ENCODE results near the gene SENP7.
"Not testable (repeated sequence)": the region's sequence is repeated elsewhere in the genome, so short reads cannot be mapped to it uniquely, and the experiment has no call there.

The SENP7 gene, protein sequence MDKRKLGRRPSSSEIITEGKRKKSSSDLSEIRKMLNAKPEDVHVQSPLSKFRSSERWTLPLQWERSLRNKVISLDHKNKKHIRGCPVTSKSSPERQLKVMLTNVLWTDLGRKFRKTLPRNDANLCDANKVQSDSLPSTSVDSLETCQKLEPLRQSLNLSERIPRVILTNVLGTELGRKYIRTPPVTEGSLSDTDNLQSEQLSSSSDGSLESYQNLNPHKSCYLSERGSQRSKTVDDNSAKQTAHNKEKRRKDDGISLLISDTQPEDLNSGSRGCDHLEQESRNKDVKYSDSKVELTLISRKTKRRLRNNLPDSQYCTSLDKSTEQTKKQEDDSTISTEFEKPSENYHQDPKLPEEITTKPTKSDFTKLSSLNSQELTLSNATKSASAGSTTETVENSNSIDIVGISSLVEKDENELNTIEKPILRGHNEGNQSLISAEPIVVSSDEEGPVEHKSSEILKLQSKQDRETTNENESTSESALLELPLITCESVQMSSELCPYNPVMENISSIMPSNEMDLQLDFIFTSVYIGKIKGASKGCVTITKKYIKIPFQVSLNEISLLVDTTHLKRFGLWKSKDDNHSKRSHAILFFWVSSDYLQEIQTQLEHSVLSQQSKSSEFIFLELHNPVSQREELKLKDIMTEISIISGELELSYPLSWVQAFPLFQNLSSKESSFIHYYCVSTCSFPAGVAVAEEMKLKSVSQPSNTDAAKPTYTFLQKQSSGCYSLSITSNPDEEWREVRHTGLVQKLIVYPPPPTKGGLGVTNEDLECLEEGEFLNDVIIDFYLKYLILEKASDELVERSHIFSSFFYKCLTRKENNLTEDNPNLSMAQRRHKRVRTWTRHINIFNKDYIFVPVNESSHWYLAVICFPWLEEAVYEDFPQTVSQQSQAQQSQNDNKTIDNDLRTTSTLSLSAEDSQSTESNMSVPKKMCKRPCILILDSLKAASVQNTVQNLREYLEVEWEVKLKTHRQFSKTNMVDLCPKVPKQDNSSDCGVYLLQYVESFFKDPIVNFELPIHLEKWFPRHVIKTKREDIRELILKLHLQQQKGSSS

DNA sequence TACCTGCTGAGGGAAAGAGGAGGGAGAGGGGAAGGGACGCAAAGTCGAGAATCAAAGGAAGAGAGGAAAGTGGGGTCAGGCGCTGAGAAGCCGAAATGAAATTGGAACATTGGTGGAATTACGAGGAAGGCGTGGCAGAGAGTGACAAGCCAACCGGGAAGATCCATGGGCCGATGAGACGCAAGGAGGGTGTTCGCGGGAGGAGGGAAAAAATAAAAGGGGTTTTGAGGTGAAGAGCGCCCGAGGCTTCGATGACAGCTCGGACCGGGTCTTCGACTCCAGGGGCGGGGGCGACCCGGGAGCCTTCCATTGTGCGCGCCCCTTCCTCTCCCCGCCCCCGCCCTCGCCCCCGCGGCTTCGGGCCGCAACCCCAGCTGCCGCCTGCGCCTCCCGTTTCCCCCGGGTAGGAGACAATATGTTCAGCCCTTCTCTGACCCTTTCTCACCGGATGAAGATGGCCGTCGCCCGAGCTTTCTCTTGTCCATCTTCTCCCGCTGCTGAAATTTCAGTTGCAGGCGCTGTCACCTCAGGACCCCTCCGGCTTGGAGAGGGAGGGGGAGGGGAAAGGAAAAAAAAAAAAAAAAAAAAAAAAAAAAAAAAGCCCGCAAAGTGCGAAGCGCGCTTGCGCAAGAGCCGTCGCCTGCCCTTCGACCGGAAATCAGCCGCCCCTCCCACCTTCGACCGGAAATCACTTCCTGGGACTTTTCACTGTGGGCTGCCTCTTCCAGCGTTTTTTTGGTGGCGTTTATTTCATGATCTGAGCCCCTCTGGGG, at the start of gene SENP7:
Gene SENP7, minus strand, starts transcription at position 567 of the 773 bp plus-strand sequence. Its CDS starts 82 bp downstream, at position 485.
- in situ Hi-C loops (cut with MboI; ENCODE audit: low sequenced_read_pairs): no loop called here

DNA sequence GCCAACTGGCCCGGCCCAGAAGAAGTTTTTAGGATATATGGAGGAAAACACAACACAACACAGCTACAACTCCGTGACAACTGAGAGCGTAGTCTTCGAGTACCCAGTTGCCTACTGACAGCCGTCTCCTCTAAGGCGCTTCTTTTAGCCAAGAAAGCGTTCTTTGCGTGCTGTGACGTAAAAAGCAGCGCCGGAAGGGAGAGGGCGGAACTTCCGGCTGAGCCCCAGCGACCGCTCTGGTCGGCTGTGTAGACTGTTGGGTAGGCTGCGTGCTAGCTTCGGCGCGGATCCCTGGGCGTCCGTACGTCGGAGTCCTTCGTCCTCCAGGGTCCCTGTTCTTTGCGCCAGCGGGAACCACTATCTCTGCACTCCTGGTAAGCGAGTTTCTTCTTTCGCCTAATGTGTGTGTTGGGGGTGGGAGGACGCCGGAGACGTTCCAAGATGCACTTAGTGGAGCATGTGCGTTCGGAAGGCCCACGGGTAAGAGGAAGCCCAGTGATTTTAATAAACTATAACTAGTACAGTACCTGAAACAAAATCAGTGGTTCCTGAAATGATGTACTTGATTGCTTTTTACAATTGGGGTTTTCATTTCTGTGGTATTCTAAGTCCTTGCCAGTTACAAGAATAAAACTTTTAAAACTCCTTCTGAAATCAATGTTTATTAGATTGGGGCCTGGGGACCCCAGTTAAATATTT, 48.8 kb upstream of the SENP7 start, which contains the start of gene TRMT10C:
Gene TRMT10C, plus strand, starts transcription at position 239 of the 699 bp plus-strand sequence. CDS start 2,914 bp downstream, outside the sequence.
- in situ Hi-C loops (cut with MboI; ENCODE audit: low sequenced_read_pairs): no loop called here

DNA sequence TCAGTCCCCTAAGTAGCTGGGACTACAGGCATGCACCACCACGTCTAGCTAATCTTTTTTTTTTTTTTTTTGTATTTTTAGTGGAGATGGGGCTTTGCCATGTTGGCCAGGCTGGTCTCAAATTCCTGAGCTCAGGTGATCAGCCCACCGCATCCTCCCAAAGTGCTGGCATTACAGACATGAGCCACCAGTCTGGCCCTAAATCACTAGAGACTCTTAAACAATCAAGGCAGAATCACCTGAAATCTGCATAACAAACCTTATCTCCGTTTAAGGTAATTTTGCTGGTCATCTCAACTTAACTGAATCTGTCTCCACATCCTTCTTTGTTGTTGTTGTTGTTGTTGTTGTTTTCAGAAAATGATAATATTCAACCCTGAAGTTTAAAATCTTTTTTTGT, 43.1 kb upstream of the SENP7 start:
- in situ Hi-C loops (cut with MboI; ENCODE audit: low sequenced_read_pairs): no loop called here

DNA sequence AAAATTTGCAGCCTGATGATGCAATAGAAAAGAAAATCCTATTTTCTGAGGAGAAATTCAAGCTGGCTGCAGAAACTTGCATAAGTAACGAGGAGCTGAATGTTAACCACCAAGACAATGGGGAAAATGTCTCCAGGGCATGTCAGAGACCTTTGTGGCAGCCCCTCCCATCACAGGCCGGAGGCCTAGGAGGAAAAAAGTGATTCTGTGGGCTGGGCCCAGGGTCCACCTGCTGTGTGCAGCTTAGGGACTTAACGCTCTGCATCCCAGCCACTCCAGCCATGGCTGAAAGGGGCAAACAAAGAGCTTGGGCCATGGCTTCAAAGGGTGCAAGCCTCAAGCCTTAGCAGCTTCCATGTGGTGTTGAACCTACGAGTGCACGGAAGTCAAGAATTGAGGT, 40.4 kb upstream of the SENP7 start:
- in situ Hi-C loops (cut with MboI; ENCODE audit: low sequenced_read_pairs): not testable (repeated sequence)

DNA sequence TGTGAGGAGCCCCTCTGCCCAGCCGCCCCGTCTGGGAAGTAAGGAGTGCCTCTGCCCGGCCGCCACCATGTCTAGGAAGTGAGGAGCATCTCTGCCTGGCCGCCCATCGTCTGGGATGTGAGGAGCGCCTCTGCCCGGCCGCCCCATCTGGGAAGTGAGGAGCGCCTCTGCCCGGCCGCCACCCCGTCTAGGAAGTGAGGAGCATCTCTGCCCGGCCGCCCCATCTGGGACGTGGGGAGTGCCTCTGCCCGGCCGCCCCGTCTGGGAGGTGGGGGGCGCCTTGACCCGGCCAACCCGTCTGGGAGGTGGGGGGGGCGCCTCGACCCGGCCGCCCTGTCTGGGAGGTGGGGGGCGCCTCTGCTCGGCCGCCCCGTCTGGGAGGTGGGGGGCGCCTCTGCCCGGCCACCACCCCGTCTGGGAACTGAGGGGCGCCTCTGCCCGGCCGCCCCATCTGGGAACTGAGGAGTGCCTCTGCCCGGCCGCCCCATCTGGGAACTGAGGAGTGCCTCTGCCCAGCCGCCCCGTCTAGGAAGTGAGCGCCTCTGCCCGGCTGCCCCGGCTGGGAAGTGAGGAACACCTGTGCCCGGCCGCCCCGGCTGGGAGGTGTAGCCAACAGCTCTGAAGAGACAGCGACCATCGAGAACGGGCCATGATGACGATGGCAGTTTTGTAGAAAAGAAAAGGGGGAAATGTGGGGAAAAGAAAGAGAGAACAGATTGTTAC, 38.5 kb upstream of the SENP7 start:
- in situ Hi-C loops (cut with MboI; ENCODE audit: low sequenced_read_pairs): not testable (repeated sequence)

DNA sequence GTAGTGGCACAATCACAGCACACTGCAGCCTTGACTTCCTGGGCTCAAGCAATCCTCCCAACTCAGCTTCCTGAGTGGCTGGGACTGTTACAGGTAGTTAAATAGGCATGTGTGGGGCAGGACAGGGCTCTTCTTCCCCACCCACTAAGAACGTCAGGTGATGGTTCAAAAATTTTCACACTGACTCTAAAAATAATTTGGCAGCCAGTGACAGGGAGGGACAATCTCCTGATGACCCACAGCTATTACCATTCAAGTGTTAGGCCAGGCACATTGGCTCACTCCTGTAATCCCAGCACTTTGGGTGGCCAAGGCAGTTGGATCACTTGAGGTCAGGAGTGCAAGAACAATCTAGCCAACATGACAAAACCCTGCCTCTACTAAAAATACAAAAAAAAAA, 36.5 kb upstream of the SENP7 start:
- in situ Hi-C loops (cut with MboI; ENCODE audit: low sequenced_read_pairs): no loop called here

DNA sequence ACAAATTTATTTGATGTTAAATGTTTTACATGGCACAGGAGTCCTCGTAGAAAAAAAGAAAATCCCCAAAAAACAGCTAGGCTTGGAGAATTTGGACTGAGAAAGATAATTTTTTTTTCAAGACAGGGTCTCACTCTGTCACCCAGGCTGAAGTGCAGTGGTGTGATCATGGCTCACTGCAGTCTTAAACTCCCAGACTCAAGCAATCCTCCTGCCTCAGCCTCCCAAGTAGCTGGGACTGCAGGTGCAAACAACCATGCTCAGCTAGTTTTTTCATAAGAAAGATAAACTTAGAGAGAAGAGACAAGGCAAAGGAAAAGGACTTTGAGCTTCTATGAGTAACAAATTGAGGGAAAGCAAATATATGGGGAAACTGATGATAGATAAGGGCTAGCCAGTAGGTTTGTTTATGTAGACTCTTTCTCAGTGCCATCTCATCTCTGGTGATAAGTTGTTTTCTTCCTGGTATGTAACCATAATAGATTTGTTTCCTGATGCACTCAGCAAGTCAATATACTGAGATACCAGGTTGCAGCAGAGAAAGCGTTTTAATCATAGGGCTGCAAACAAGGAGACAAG, 35.6 kb upstream of the SENP7 start:
- in situ Hi-C loops (cut with MboI; ENCODE audit: low sequenced_read_pairs): no loop called here

DNA sequence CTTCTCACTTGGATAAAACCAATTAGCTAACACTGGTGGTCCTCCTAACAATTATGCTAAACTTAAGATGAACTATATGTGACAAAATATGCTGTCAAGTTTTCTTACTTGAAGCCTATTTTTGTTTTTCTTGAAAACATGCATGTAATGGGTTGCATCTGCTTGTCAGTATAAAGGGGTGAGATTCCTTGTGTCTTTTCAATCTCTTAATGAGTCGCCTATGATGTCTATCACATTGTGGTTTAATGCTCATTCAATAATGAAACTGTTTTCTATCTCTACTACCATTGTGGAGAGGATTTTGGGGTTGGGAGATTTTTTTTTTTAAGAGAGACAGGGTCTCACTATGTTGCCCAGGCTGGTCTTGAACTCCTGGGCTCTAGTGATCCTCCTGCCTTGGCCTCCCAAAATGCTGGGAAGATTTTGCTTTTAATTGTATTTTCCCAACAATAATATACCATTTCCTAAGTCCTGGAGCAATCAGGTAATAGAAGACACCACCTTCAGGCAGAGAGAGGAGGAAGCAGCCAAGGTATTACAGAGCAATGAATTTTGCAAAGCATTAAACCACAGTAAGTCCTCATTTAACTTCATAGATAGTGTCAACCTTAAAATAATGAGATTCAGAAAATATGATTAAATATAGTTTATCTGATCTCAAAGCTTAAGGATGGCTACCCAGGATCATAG, 31.3 kb upstream of the SENP7 start:
- in situ Hi-C loops (cut with MboI; ENCODE audit: low sequenced_read_pairs): no loop called here

DNA sequence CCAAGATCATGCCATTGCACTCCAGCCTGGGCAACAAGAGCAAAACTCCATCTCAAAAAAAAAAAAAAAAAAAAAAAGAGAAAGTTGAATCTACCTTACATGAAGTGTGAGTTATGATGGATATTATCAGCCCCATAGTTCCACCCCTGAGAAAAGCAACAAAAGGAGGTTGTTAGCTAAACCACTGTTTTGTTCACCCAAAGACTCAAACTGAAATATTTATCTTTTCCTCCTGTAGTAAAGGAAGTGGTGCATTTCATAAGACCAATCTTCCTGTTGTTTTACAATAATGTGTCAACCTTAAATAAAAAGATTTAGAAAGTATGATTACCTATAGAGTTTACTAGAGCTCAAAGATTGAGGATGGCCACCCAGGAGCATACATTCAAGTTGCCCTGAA, 29.9 kb upstream of the SENP7 start:
- in situ Hi-C loops (cut with MboI; ENCODE audit: low sequenced_read_pairs): no loop called here

DNA sequence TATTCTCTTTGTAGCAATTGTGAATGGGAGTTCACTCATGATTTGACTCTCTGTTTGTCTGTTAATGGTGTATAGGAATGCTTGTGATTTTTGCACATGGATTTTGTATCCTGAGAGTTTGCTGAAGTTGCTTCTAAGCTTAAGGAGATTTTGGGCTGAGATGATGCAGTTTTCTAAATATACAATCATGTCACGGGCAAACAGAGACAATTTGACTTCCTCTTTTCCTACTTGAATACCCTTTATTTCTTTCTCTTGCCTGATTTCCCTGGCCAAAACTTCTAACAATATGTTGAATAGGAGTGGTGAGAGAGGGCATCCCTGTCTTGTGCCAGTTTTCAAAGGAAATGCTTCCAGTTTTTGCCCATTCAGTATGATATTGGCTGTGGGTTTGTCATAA, 23.9 kb upstream of the SENP7 start:
- in situ Hi-C loops (cut with MboI; ENCODE audit: low sequenced_read_pairs): not testable (repeated sequence)

DNA sequence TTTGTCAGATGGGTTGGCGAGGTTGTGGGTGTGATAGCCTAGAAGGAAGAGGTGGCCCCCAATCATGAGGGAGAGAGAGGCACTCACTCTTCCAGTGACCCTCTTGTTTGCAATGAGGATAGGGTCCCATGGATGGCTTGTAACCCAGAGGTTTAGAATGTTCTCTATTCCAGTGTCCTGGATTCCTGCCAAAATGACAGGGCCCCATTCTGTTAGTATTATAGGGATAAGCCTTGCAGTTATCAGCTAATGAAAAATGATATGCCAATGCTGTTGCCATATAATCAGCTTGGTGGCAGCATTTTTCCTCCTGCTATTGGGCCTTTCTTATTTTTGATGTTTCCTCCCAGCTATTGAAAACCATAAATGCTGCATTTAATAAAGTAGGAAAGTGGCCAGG, 23.3 kb upstream of the SENP7 start:
- in situ Hi-C loops (cut with MboI; ENCODE audit: low sequenced_read_pairs): no loop called here

DNA sequence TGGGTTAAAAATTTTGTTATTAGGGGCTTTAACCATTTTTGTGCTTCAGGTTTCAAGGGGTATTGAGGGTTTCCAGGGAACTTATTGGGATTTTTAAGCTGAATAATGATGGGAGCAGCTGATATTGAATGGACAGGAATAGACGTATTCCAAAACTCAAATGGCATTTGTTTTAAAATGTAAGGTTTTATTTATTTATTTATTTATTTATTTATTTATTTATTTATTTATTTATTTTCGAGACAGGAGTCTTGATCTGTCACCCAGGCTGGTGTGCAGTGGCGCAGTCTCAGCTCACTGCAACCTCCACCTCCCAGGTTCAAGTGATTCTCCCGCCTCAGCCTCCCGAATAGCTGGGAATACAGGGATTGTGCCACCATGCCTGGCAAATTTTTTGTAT, 22.2 kb upstream of the SENP7 start:
- in situ Hi-C loops (cut with MboI; ENCODE audit: low sequenced_read_pairs): no loop called here

DNA sequence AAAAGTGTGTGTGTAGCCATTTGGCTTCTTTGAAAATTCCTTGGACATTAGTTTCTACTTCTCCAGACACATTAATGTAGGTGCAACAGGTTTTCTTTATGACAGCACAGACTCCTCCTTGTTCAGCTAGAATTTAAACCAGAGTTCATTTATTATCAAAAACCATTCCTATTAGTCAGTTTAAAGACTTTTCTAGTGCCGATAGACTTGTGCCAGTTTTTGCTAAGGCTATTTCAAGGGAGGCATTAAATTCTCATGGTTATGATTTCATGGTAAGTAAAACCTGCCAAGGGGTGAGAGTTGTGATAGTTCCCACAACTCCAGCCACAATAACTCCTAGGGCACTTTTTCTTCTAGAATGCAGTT, 20.6 kb upstream of the SENP7 start:
- in situ Hi-C loops (cut with MboI; ENCODE audit: low sequenced_read_pairs): no loop called here

DNA sequence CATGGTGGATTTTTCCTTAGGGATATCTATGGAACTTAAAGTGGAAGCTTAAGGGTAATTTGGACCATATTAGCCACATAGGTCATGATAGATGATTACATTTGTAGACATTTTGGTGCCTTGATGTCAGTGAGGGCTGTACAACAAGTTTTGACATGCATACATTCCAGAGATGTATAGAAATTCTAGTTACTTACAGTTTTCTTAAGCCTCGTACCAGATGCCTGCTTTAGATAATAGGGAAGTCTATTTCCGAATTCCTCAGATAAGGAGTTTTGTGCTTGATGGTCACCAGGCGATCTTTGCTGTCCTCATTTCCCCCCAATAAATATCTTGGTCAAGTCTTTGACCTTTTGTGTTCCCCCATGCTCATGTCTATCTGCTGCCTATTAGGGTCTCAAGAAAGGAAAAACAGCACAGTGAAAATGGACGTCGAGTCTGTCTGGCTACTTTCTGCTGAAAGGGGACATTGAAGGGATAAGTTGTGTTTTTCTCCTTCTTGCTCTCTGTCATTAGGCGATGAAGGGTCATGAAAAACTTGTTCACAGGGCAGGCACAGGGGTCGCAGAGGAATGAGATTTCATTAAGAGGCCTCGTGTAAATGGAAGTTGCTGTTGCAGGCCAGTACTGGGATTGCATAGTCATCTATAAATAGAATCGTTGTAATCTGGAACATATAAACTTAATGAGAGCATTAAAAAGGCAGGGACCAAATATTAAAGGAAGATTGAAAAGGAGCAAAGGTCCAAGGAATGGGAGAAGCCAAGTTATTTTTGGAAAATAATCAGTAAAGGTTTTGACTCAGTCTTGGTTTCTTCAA, 20.0 kb upstream of the SENP7 start:
- in situ Hi-C loops (cut with MboI; ENCODE audit: low sequenced_read_pairs): no loop called here

DNA sequence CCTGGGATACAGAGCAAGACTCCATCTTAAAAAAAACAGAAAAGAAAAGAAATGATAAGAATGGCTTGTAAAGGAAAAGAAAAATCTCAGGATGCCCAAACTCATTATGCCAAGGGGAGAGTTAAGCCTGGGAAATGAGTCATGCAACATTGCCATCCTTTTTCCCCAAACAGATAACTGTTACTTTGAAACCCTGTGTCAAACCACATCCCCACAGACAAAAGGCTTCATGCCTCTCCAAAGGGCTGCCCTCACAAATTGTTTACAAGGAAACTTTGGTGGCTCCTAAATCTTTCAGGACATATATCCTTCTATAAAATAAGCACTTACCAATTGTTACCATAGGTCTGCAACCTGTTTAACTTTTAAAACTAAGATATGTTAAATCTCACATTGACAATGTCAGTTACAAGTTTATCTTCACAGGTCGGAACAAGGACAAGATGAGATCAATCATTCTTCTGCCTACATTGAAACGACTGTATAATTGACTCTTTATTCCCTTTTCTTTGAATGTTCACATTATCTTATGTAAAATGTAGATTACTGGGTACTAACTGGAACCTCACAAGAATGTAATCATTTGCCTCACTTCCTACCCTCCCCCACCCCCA, 18.6 kb upstream of the SENP7 start:
- in situ Hi-C loops (cut with MboI; ENCODE audit: low sequenced_read_pairs): no loop called here

DNA sequence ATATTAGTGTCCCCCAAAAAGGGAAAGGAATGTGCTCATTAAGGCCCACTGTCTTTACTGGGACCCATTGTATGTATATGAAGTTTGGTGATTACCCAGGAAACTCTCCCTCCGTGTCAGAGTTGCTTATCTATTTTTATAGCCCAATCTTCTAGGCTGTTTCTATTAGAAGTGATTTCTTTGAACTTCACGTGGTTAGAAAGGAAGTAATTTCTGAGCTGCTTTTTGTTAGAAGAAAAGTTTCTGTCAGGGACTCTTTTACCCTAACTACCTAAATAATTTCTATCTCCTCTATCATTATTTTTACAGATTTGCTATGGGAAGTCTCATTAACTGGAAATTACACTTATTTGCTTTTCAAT, 17.7 kb upstream of the SENP7 start:
- in situ Hi-C loops (cut with MboI; ENCODE audit: low sequenced_read_pairs): no loop called here

Data from HL-60/S4 treated with phorbol 12-myristate 13-acetate at 8.2 ng/mL for 4 days and 3 days (cell line).